SH-SY5Y (cell line): ENCODE results near the gene SGMS2.

Source experiments
- GATA2 ChIP-seq: IDR thresholded peaks from 2 replicates; pipeline ENCODE4 v1.6.1; 2011; ENCODE audit warnings: mild to moderate bottlenecking, low read depth, low read length
- GATA3 ChIP-seq: IDR thresholded peaks from 2 replicates; pipeline ENCODE4 v1.6.1; 2011; ENCODE audit warnings: low read depth, mild to moderate bottlenecking, low read length, moderate library complexity

SGMS2 gene

GRCh38 chr4:107870236-107870635 lies 45.5 kb downstream of the SGMS2 start:
- TF ChIP-seq GATA3 (no peak), GATA2 (no peak)

- TF ChIP-seq GATA3: no peak
These were observed 46.4 kb downstream of the SGMS2 start for GRCh38 chr4:107870916-107871786.

- no peak for TF ChIP-seq GATA3
- TF ChIP-seq GATA2: no peak
These were observed 49.3 kb downstream of the SGMS2 start for GRCh38 chr4:107874024-107874423.

- no peak for TF ChIP-seq GATA2
- TF ChIP-seq GATA3: no peak
These were observed 51.4 kb downstream of the SGMS2 start for GRCh38 chr4:107876099-107876498.

GRCh38 chr4:107877361-107877760 lies 52.6 kb downstream of the SGMS2 start:
- no peak for TF ChIP-seq GATA3
- TF ChIP-seq GATA2: no peak

- TF ChIP-seq GATA2 (no peak), GATA3 (no peak)
These were observed 61.1 kb downstream of the SGMS2 start for GRCh38 chr4:107885865-107886264.

- no peak for TF ChIP-seq GATA3
- TF ChIP-seq GATA2: no peak
These were observed 63.5 kb downstream of the SGMS2 start for GRCh38 chr4:107888237-107888636.

- TF ChIP-seq GATA3 (no peak), GATA2 (no peak)
These were observed 66.0 kb downstream of the SGMS2 start for GRCh38 chr4:107890779-107891178.

GRCh38 chr4:107891299-107891698 lies 66.6 kb downstream of the SGMS2 start:
- TF ChIP-seq GATA2 (no peak), GATA3 (no peak)

- TF ChIP-seq GATA3: no peak
- TF ChIP-seq GATA2: no peak
These were observed 68.7 kb downstream of the SGMS2 start for GRCh38 chr4:107893171-107894137.

GRCh38 chr4:107894138-107894603 lies 69.4 kb downstream of the SGMS2 start:
- no peak for TF ChIP-seq GATA2
- no peak for TF ChIP-seq GATA3

- TF ChIP-seq GATA3 (no peak), GATA2 (no peak)
These were observed 71.5 kb downstream of the SGMS2 start for GRCh38 chr4:107896158-107896645.

- TF ChIP-seq GATA3: no peak
- no peak for TF ChIP-seq GATA2
These were observed 71.9 kb downstream of the SGMS2 start for GRCh38 chr4:107896646-107897045.

GRCh38 chr4:107897823-107898222 lies 73.1 kb downstream of the SGMS2 start:
- TF ChIP-seq GATA3: no peak
- TF ChIP-seq GATA2: no peak
